K562 (cell line): ENCODE results near the gene TMEM179. TPM values are rescaled to one million over a fixed set of nuclear protein-coding genes. Genes with fewer than 3 reads are reported as not detected.

Source experiments
- ATAC-seq: fragments of 200-7000 bp; cut with Tn5 transposase; 3 replicates; pipeline ENCODE4 v1.9.1; 2020; ENCODE audit warnings: moderate library complexity
- BruUV-seq: library from RNA; stranded (reverse); fragments of 400-500 nt; replicated peaks from 2 replicates; lab custom pipeline; 2021; lab: Mats Ljungman, UMichigan
- CTCF ChIA-PET: fragments of 300-600 bp; formaldehyde crosslinking; extraction: SDS; loops from one replicate; lab custom pipeline; 2021; ENCODE audit warnings: low intra/inter-chr PET ratio; lab: Yijun Ruan, JAX
- POLR2A ChIA-PET: fragments of 300-600, 350-650 bp; sonication (Branson Sonifier 250); formaldehyde crosslinking; extraction: SDS; loops from one replicate; lab custom pipeline; 2021; ENCODE audit warnings: antibody characterized with exemption, inconsistent platforms; lab: Yijun Ruan, JAX
- DNase-seq, 4 experiments: peaks; one replicate each; pipeline versions ENCODE4 v3.0.0 to v3.0.0-alpha.2; 2011 to 2018; ENCODE audit warnings: low spot score in 3 of 4, mixed read lengths in 3 of 4; ENCODE audit errors: extremely low read depth in 1 of 4
- FAIRE-seq: peaks from 2 replicates; lab custom pipeline; 2011; peaks lifted over from hg19 to GRCh38; lab: Jason Lieb, UNC
- H2AFZ ChIP-seq: 2 replicates; pipeline ENCODE4 v1.6.0; 2011; ENCODE audit warnings: low read depth, low read length, control low read depth, inconsistent platforms
- H3K27ac ChIP-seq: fragments of 200-600 bp; 3 replicates; pipeline ENCODE4 v1.8.0; 2011; ENCODE audit warnings: low read depth, mild to moderate bottlenecking, control low read depth, inconsistent platforms, low read length, moderate library complexity, mixed read lengths; ENCODE audit errors: extremely low read depth
- H3K27me3 ChIP-seq, 2 experiments: fragments of 300-600 bp in 1 of 2; 2 replicates in 1 of 2; 3 replicates in 1 of 2; pipeline versions ENCODE4 v1.6.0 to v1.8.0; 2011; ENCODE audit warnings: inconsistent platforms in 2 of 2, low read length in 2 of 2, mild to moderate bottlenecking in 1 of 2, mixed read lengths in 1 of 2, moderate library complexity in 1 of 2; ENCODE audit not compliant: control insufficient read depth in 2 of 2, insufficient read depth in 2 of 2
- H3K36me3 ChIP-seq: fragments of 300-600 bp; 3 replicates; pipeline ENCODE4 v1.8.0; 2011; ENCODE audit warnings: mild to moderate bottlenecking, low read length, inconsistent platforms; ENCODE audit not compliant: control insufficient read depth, insufficient read depth
- H3K4me1 ChIP-seq, 2 experiments: fragments of 200-600 bp in 1 of 2; replicated peaks in 1 of 2; 2 replicates in 1 of 2; 3 replicates in 1 of 2; pipeline versions ENCODE4 v1.5.1 to v1.8.0; 2011; ENCODE audit warnings: inconsistent platforms in 2 of 2, low read length in 2 of 2, mild to moderate bottlenecking in 1 of 2, mixed read lengths in 1 of 2, moderate library complexity in 1 of 2; ENCODE audit not compliant: control insufficient read depth in 2 of 2, insufficient read depth in 2 of 2
- H3K4me2 ChIP-seq: 2 replicates; pipeline ENCODE4 v1.6.1; 2011; ENCODE audit warnings: low read length, control low read depth, inconsistent platforms, mixed read lengths; ENCODE audit not compliant: insufficient read depth
- H3K4me3 ChIP-seq: fragments of 200-600 bp; sonication (generic), shearing (Covaris generic); 2 replicates; pipeline ENCODE4 v1.5.1; 2016; ENCODE audit warnings: control low read depth, inconsistent platforms
- H3K79me2 ChIP-seq: fragments of 200-600 bp; 3 replicates; pipeline ENCODE4 v1.8.0; 2011; ENCODE audit warnings: low read length, inconsistent platforms; ENCODE audit not compliant: control insufficient read depth, insufficient read depth
- H3K9ac ChIP-seq, 2 experiments: 2 replicates each; pipeline versions ENCODE4 v1.6.0 to v1.6.1; 2011; ENCODE audit warnings: low read depth in 2 of 2, low read length in 2 of 2, control low read depth in 1 of 2, inconsistent platforms in 1 of 2, mild to moderate bottlenecking in 1 of 2, mixed read lengths in 1 of 2; ENCODE audit not compliant: insufficient read depth in 1 of 2
- H3K9me1 ChIP-seq: one replicate; pipeline ENCODE4 v1.6.0; 2011; ENCODE audit warnings: inconsistent platforms, mild to moderate bottlenecking, low read length, moderate library complexity; ENCODE audit not compliant: control insufficient read depth, insufficient read depth
- H3K9me3 ChIP-seq: replicated peaks from 2 replicates; pipeline ENCODE4 v1.5.1; 2011; ENCODE audit warnings: low read depth, low read length, inconsistent platforms; ENCODE audit not compliant: control insufficient read depth, insufficient read depth
- H4K20me1 ChIP-seq: replicated peaks from 2 replicates; pipeline ENCODE4 v1.6.1; 2011; ENCODE audit warnings: low read length, inconsistent platforms, mixed read lengths; ENCODE audit not compliant: control insufficient read depth, insufficient read depth
- CEBPB ChIP-seq: fragments of 450-650 bp; IDR thresholded peaks from 2 replicates; pipeline ENCODE4 v1.6.1; 2016; ENCODE audit warnings: missing genetic modification characterization, missing compliant biosample characterization
- ESRRA ChIP-seq: fragments of 450-650 bp; IDR thresholded peaks from 2 replicates; pipeline ENCODE4 v1.6.1; 2014; ENCODE audit warnings: low read depth, mild to moderate bottlenecking, moderate library complexity, borderline replicate concordance
- HDAC1 ChIP-seq, 2 experiments: fragments of 450-650 bp; IDR thresholded peaks; 2 replicates each; pipeline ENCODE4 v1.6.1; 2016 to 2017; ENCODE audit warnings: inconsistent platforms in 1 of 2, mild to moderate bottlenecking in 1 of 2, moderate library complexity in 1 of 2
- HSF4 ChIP-seq: fragments of 250-450 bp; sonication (Bioruptor Pico); IDR thresholded peaks from 2 replicates; pipeline ENCODE4 v2.1.2; 2022; ENCODE audit warnings: mild to moderate bottlenecking, moderate library complexity, borderline replicate concordance
- ILF3 ChIP-seq: fragments of 450-650 bp; IDR thresholded peaks from 2 replicates; pipeline ENCODE4 v1.6.1; 2018; ENCODE audit warnings: antibody characterized with exemption, mild to moderate bottlenecking, moderate library complexity, borderline replicate concordance
- ZNF23 ChIP-seq: fragments of 250-450 bp; sonication (Bioruptor Pico); IDR thresholded peaks from 2 replicates; pipeline ENCODE4 v1.4.0; 2020; ENCODE audit warnings: mild to moderate bottlenecking
- whole genome bisulfite sequencing: fragments of 100-300 bp; shearing (Covaris generic); methylation state at CpG from one replicate; pipeline ENCODE4 v1.1.6; 2016; ENCODE audit warnings: low coverage, mixed read lengths; ENCODE audit not compliant: insufficient coverage; ENCODE audit errors: missing lambda C conversion rate; 5-methylcytosine and 5-hydroxymethylcytosine counted together
- in situ Hi-C: fragments of 300-500 bp; cut with MboI; formaldehyde crosslinking; loops from 4 replicates; pipeline ENCODE4 v1.15.0; 2018; ENCODE audit warnings: inconsistent platforms, mixed read lengths
- intact Hi-C: fragments of 100-400 bp; cut with micrococcal nuclease; formaldehyde crosslinking; loops from 2 replicates; pipeline ENCODE4 v1.14.2; 2022
- polyA plus RNA-seq, 8 experiments: library from polyadenylated mRNA; depleted of rRNA in 4 of 8; stranded (reverse) in 5 of 8; unstranded in 3 of 8; fragments of >200 nt; fragmentation: Nextera tagmentation in 2 of 8; fragmentation: Illumina TruSeq in 1 of 8; extraction: Ambion mirVana in 2 of 8; extraction: Trizol in 1 of 8; gene quantifications; 2 replicates each; pipeline versions ENCODE4 v1.2.1 to v1.2.3, GENCODE V29; 2011 to 2014; ENCODE audit warnings: inconsistent platforms in 1 of 8, missing spikeins in 1 of 8
- total RNA-seq, 7 experiments: library from RNA; depleted of rRNA in 6 of 7; stranded (reverse); fragments of >200 nt in 6 of 7; fragmentation: Illumina TruSeq in 2 of 7; extraction: Trizol in 2 of 7; gene quantifications; 2 replicates each; pipeline versions ENCODE4 v1.2.1 to v1.2.3, GENCODE V29; 2011 to 2021; ENCODE audit warnings: low replicate concordance in 1 of 7
- TF ChIP-seq, protein P1 (sequence below), 2 experiments: fragments of 450-650 bp; formaldehyde crosslinking in 1 of 2; IDR thresholded peaks; 2 replicates each; pipeline versions ENCODE4 v1.4.0 to v1.6.1; 2014 to 2020; ENCODE audit warnings: mild to moderate bottlenecking in 2 of 2, borderline replicate concordance in 1 of 2, low read depth in 1 of 2
- TF ChIP-seq, protein P2 (sequence below): sonication (generic); formaldehyde crosslinking; IDR thresholded peaks from 2 replicates; pipeline ENCODE4 v1.8.1; 2023; ENCODE audit warnings: mild to moderate bottlenecking, missing genetic modification reagents
- TF ChIP-seq, protein P3 (sequence below): fragments of 450-650 bp; formaldehyde crosslinking; IDR thresholded peaks from 2 replicates; pipeline ENCODE4 v1.4.0; 2020; ENCODE audit warnings: mild to moderate bottlenecking, moderate library complexity

TMEM179 gene
- total and polyA plus RNA-seq, 9 of the 15 experiments (the other 6 are each of a cell fraction or from before 2014, with no cell fraction given): not detected

DNA sequence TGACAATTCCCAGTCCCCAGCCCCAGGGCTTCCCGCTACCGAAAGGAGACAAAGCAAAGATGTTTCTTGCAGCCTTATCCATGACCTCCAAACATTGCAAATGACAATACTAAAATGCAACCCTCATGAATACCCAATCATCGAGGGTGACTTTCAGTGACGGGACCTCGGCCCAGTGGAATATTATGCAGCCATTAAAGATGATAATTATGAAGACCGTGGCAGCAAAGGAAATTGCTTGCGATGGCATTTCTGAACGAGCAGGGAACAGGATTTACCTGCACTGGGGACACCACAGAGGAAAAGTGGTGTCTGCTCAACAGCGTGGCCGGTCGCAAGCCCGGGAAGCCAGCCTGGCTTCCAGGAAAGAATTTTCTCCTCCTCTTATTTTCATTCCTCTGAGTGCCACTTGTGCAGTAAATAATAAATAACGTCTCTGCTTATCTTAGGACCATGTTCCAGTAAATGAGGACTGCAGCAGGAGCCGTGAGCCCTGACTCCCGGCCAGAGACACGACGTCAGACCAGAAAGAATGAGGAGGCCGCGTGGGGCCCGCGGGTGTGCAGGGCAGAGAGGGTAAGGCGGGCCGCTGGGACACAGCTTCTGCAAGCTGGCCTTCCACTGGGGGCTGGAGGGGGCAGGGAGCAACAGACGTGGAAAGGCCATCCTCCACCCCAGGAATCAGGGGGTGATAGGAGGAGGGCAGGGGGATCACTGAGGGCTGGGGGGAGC lies 18.4 kb downstream of the TMEM179 start:
- CTCF ChIA-PET: no interaction called here
- in situ Hi-C loops: no loop called here
- TF ChIP-seq, protein P1, sequence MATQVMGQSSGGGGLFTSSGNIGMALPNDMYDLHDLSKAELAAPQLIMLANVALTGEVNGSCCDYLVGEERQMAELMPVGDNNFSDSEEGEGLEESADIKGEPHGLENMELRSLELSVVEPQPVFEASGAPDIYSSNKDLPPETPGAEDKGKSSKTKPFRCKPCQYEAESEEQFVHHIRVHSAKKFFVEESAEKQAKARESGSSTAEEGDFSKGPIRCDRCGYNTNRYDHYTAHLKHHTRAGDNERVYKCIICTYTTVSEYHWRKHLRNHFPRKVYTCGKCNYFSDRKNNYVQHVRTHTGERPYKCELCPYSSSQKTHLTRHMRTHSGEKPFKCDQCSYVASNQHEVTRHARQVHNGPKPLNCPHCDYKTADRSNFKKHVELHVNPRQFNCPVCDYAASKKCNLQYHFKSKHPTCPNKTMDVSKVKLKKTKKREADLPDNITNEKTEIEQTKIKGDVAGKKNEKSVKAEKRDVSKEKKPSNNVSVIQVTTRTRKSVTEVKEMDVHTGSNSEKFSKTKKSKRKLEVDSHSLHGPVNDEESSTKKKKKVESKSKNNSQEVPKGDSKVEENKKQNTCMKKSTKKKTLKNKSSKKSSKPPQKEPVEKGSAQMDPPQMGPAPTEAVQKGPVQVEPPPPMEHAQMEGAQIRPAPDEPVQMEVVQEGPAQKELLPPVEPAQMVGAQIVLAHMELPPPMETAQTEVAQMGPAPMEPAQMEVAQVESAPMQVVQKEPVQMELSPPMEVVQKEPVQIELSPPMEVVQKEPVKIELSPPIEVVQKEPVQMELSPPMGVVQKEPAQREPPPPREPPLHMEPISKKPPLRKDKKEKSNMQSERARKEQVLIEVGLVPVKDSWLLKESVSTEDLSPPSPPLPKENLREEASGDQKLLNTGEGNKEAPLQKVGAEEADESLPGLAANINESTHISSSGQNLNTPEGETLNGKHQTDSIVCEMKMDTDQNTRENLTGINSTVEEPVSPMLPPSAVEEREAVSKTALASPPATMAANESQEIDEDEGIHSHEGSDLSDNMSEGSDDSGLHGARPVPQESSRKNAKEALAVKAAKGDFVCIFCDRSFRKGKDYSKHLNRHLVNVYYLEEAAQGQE (IDR thresholded peaks at IDR 0.05; ENCODE audit: borderline replicate concordance): no peak
- TF ChIP-seq, protein P1 (CRISPR knock-in tag; IDR thresholded peaks at IDR 0.05; ENCODE audit: low read depth): no peak
- TF ChIP-seq, protein P2, sequence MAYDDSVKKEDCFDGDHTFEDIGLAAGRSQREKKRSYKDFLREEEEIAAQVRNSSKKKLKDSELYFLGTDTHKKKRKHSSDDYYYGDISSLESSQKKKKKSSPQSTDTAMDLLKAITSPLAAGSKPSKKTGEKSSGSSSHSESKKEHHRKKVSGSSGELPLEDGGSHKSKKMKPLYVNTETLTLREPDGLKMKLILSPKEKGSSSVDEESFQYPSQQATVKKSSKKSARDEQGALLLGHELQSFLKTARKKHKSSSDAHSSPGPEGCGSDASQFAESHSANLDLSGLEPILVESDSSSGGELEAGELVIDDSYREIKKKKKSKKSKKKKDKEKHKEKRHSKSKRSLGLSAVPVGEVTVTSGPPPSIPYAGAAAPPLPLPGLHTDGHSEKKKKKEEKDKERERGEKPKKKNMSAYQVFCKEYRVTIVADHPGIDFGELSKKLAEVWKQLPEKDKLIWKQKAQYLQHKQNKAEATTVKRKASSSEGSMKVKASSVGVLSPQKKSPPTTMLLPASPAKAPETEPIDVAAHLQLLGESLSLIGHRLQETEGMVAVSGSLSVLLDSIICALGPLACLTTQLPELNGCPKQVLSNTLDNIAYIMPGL (CRISPR knock-in tag): no peak
- TF ChIP-seq HDAC1 (IDR thresholded peaks at IDR 0.05) (no peak), CEBPB (no peak), ILF3 (no peak), ZNF23 (CRISPR knock-in tag) (no peak), HSF4 (CRISPR knock-in tag) (no peak), ESRRA (no peak)
- TF ChIP-seq, protein P3, sequence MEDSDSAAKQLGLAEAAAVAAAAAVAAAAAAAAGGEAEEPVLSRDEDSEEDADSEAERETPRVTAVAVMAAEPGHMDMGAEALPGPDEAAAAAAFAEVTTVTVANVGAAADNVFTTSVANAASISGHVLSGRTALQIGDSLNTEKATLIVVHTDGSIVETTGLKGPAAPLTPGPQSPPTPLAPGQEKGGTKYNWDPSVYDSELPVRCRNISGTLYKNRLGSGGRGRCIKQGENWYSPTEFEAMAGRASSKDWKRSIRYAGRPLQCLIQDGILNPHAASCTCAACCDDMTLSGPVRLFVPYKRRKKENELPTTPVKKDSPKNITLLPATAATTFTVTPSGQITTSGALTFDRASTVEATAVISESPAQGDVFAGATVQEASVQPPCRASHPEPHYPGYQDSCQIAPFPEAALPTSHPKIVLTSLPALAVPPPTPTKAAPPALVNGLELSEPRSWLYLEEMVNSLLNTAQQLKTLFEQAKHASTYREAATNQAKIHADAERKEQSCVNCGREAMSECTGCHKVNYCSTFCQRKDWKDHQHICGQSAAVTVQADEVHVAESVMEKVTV (CRISPR knock-in tag): no peak

More for the DNA sequence above, 18.4 kb downstream of the TMEM179 start:
- Histone ChIP-seq H2AFZ (no peak overlapping the region), H3K9me1 (no peaks in the 10 kb centered on the region), H3K9me3 (no peaks in the 10 kb centered on the region), H3K27me3 (peaks cover 9 to 42% of the 10 kb centered on the region in 2 experiments; a peak in 3 of 5 replicates), H3K27ac (no peak overlapping the region), H4K20me1 (no peaks in the 10 kb centered on the region), H3K9ac (no peak overlapping the region), H3K4me1 (peaks cover 15 to 55% of the 10 kb centered on the region in 2 experiments), H3K4me3 (no peak overlapping the region), H3K36me3 (no peaks in the 10 kb centered on the region), H3K4me2 (no peak overlapping the region), H3K79me2 (no peaks in the 10 kb centered on the region)
- DNase-seq (no peak), ATAC-seq (no peak), FAIRE-seq (no peak)
- POLR2A ChIA-PET: no interaction called here
- 16% methylated on average over 21 of the region's 24 CpGs for WGBS
- BruUV-seq: no TSS peak
- intact Hi-C loops: no loop called here
